Measurements from ENCODE around the gene MAS1L.

DNA sequence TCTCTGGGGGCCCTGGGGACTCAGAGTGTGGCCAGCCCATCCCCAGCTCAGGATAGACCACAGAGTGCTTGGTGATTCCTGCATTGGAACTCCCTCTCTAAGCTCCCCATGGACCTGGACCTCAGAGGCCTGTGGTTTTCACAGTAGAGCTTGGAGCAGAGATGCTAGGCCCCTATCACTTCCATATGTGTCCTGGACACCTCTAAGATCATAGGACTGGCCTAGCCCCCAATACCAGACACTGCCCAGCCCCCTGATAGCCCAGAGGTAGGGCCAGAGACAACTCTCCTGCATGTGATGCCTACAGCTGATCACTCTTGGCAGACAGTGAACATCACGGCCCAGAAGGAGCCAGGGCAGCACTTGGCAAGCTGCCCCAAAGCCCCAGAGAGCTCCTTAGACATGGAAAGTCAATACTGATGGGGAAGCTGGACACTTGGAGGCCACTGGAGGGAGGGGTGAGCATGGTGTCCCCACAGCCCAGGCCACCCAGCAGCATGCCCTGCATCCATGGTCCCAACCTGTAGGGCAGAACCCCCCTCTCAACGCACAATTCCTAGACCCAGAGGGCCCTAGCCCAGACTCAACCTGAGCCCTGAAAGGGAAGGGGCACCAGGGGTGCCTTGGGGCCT, 44.7 kb upstream of the MAS1L start:
- TF ChIP-seq RCOR1 (IDR thresholded peaks at IDR 0.05; ENCODE audit: low read depth, low read length) = no peak
- TF ChIP-seq, protein P1, sequence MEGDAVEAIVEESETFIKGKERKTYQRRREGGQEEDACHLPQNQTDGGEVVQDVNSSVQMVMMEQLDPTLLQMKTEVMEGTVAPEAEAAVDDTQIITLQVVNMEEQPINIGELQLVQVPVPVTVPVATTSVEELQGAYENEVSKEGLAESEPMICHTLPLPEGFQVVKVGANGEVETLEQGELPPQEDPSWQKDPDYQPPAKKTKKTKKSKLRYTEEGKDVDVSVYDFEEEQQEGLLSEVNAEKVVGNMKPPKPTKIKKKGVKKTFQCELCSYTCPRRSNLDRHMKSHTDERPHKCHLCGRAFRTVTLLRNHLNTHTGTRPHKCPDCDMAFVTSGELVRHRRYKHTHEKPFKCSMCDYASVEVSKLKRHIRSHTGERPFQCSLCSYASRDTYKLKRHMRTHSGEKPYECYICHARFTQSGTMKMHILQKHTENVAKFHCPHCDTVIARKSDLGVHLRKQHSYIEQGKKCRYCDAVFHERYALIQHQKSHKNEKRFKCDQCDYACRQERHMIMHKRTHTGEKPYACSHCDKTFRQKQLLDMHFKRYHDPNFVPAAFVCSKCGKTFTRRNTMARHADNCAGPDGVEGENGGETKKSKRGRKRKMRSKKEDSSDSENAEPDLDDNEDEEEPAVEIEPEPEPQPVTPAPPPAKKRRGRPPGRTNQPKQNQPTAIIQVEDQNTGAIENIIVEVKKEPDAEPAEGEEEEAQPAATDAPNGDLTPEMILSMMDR (IDR thresholded peaks at IDR 0.05) = no peak
- TF ChIP-seq RARB (CRISPR knock-in tag; IDR thresholded peaks at IDR 0.05) = no peak

All from A549 (cell line).